Peyer's patch (tissue), 4 donors: ENCODE results near the gene PCYT1B.

ENCODE experiments used
- CTCF ChIP-seq, 6 experiments: fragments of 450-650 bp in 4 of 6; fragments of 200-600 bp in 2 of 6; sonication (generic) in 1 of 6; IDR thresholded peaks; one replicate each; pipeline ENCODE4 v1.5.1; 2017 to 2019; ENCODE audit warnings: antibody characterized with exemption in 6 of 6, mild to moderate bottlenecking in 3 of 6, moderate library complexity in 1 of 6
- POLR2A ChIP-seq, 2 donors: fragments of 450-650 bp; IDR thresholded peaks; one replicate each; pipeline ENCODE4 v1.5.1; 2017; ENCODE audit warnings: antibody characterized with exemption in 2 of 2, mild to moderate bottlenecking in 2 of 2, moderate library complexity in 2 of 2

- TF ChIP-seq POLR2A (IDR thresholded peaks at IDR 0.05) = no peak
- no peak for TF ChIP-seq CTCF (IDR thresholded peaks at IDR 0.05)
Observed at GRCh38 chrX:24662352-24662751, 15.2 kb upstream of the PCYT1B start.
